ENCODE data around the gene CELA1. TPM values are rescaled to one million over a fixed set of nuclear protein-coding genes. Genes with fewer than 3 reads are reported as not detected.

CELA1 gene
- total and polyA plus RNA-seq, 10 of the 15 experiments (the other 5 are each of a cell fraction or from before 2014, with no cell fraction given) = not detected

- no peak for TF ChIP-seq REST (IDR thresholded peaks at IDR 0.05; ENCODE audit: low read depth, low read length)
- TF ChIP-seq HDAC2 (IDR thresholded peaks at IDR 0.05) = no peak
- TF ChIP-seq RB1 (IDR thresholded peaks at IDR 0.05; ENCODE audit: borderline replicate concordance) = no peak
- TF ChIP-seq ATF2 (IDR thresholded peaks at IDR 0.05; ENCODE audit: low read length) = no peak
- TF ChIP-seq MEF2B (IDR thresholded peaks at IDR 0.05; ENCODE audit: partially characterized antibody, poor library complexity, severe bottlenecking) = no peak
- TF ChIP-seq MYC (IDR thresholded peaks at IDR 0.05; ENCODE audit: insufficient read depth, insufficient read length, insufficient replicate concordance, low read length, severe bottlenecking) = no peak
- TF ChIP-seq RAD21 (IDR thresholded peaks at IDR 0.05; ENCODE audit: insufficient read depth, low read depth, low read length) = no peak
- TF ChIP-seq TAF1 (IDR thresholded peaks at IDR 0.05; ENCODE audit: borderline replicate concordance, low read depth, low read length) = no peak
- TF ChIP-seq CREB1 (IDR thresholded peaks at IDR 0.05; ENCODE audit: low read depth) = no peak
- no peak for TF ChIP-seq PAX5 (IDR thresholded peaks at IDR 0.05; ENCODE audit: borderline replicate concordance, low read depth, low read length)
- no peak for TF ChIP-seq YY1 (IDR thresholded peaks at IDR 0.05; ENCODE audit: low read depth, low read length)
These were observed 35.7 kb upstream of the CELA1 start (continued) for GRCh38 chr12:51382173-51382572.
